Measurements from ENCODE around the gene PPP1R12C.

The PPP1R12C gene

DNA sequence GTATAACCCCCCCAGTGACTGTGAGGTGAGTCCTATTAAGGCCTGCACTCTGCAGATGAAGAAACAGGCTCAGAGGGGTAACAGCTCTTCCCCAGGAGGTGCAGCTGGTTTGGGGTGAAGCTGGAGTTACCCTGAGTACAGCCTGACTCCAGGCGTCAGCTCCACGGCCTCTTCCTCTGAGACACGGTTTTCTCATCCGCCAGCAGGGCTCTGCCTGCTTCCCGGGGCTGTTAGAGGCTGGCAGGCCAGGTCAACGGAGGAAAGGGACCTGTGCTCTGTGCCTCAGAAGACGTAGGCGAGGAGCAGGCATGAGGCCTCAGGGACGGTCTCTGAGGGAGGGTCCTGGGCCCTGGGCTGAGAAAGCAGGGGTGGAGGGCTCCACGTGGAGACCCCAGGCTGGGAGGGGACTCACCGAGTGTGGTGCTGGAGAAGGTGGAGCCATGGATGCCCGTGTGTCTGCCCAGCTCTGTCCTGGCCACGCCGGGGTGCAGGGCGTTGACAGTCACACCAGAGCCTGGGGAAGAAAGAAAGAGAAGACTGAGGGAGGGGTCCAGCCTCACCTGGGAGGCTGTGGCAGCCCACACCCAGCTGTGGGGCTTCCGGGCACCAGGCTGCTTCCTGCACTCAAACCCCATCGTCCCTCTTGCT is 70.3 kb downstream of the PPP1R12C start:
- TF ChIP-seq, protein P1, sequence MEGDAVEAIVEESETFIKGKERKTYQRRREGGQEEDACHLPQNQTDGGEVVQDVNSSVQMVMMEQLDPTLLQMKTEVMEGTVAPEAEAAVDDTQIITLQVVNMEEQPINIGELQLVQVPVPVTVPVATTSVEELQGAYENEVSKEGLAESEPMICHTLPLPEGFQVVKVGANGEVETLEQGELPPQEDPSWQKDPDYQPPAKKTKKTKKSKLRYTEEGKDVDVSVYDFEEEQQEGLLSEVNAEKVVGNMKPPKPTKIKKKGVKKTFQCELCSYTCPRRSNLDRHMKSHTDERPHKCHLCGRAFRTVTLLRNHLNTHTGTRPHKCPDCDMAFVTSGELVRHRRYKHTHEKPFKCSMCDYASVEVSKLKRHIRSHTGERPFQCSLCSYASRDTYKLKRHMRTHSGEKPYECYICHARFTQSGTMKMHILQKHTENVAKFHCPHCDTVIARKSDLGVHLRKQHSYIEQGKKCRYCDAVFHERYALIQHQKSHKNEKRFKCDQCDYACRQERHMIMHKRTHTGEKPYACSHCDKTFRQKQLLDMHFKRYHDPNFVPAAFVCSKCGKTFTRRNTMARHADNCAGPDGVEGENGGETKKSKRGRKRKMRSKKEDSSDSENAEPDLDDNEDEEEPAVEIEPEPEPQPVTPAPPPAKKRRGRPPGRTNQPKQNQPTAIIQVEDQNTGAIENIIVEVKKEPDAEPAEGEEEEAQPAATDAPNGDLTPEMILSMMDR (IDR thresholded peaks at IDR 0.05; ENCODE audit: insufficient read depth, low read depth, low read length, missing control alignments), result no peak
- DNase-seq (ENCODE audit: low read depth), result no peak
- H3K4me3 ChIP-seq (ENCODE audit: low read length), result no peak overlapping the region

DNA sequence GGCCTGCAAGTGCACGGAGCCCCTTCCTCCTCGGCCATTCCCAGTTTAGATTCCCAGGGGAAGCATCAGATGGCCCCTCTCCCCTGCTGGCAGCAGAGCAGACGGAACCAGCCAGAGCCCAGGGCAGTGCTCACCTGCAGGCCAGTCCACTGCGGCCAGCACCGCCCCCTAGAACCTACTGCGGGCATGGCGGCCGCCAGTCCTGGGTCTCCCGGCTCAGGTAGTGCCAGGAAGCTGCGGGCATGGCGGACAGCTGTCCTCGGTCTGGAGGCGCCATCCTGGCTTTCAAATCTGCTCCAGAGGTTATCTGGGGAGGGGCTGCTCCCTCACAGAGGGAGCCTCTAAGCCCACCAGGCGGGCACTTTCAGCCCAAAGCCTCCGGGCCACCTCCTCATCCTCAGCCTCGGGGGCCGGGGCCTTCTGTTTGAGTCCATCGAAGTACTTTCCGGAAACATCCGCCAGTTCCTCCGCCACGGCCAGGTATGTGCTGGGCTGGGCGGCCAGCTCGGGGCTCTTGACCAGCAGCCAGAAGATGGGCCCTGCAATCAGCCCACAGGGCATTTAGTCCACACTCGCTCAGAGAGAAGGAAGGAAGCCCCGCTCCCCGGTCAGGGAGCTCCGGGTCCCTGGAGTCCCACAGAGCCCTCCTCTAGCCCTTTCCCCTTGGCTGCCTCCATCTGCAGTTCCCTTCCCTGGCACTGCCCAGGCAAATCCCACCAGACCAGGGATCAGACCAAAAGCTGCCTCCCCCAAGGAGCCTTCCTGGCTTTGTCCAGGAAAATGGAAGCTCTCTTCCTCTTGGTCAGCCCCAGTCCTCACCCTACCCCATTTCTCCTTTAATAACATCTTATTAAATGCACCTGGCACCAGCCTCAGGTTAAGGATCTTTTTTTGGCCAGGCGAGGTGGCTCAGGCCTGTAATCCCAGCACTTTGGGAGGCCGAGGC is 72.4 kb downstream of the PPP1R12C start:
- H3K4me3 ChIP-seq (ENCODE audit: low read length), result no peak overlapping the region
- TF ChIP-seq, protein P1 (IDR thresholded peaks at IDR 0.05; ENCODE audit: insufficient read depth, low read depth, low read length, missing control alignments), result no peak
- DNase-seq (ENCODE audit: low read depth), result no peak

DNA sequence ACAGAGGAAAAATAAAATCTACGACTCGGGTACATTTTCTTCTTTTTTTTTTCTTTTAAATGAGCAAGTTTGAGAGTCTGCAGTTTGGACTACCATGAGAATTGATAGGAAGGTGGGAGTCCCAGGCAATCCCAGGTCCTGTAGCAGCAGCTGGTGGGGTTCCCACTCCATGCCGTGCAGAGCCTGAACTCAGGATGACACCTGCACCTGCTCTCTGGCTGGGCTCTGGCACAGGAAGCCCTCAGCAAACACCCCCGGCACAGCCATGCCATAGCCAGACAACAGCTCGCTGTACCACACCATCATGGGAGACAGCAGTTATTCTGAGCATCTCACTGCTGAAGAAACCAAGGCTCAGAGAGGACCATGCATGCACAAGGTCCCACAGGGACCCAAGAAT is 73.2 kb downstream of the PPP1R12C start:
- H3K4me3 ChIP-seq (ENCODE audit: low read length), result no peak overlapping the region
- TF ChIP-seq, protein P1 (IDR thresholded peaks at IDR 0.05; ENCODE audit: insufficient read depth, low read depth, low read length, missing control alignments), result no peak
- no peak for DNase-seq (ENCODE audit: low read depth)

DNA sequence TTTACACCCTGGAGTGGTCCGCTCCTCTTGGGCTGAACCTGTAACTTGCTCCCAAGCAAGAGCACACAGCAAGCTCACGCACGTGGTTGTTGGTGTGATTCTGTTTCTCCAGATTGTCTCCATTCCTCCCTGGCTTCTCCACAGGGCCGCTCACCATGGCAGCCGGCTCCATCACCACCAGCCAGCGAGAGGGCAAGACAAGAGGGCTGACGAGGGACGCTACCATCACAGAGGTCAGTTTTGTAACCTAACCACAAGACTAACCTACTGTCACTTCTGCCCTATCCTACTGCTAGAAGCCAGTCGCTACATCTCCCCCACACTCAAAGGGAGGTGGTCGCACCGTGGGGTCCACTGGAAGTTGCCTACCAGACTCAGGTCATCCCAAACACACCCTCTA is 74.7 kb downstream of the PPP1R12C start:
- DNase-seq (ENCODE audit: low read depth), result no peak
- TF ChIP-seq, protein P1 (IDR thresholded peaks at IDR 0.05; ENCODE audit: insufficient read depth, low read depth, low read length, missing control alignments), result no peak
- no peak overlapping the region for H3K4me3 ChIP-seq (ENCODE audit: low read length)

DNA sequence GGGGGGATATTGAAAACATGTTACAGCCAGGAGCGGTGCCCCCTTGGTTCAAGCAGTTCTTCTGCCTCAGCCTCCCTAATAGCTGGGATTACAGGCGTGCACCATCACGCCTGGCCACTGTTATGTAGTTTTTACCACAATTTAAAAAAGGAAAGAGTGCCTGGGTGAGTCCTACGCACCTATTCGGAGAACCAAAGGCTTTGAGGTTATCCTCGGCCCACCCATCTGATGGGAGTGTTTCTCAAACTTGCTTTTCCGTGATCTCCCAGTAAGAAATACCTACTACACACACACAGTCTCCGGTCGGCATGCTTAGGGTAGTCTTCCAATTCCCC is 75.1 kb downstream of the PPP1R12C start:
- H3K4me3 ChIP-seq (ENCODE audit: low read length), result no peak overlapping the region
- TF ChIP-seq, protein P1 (IDR thresholded peaks at IDR 0.05; ENCODE audit: insufficient read depth, low read depth, low read length, missing control alignments), result no peak
- DNase-seq (ENCODE audit: low read depth), result no peak

DNA sequence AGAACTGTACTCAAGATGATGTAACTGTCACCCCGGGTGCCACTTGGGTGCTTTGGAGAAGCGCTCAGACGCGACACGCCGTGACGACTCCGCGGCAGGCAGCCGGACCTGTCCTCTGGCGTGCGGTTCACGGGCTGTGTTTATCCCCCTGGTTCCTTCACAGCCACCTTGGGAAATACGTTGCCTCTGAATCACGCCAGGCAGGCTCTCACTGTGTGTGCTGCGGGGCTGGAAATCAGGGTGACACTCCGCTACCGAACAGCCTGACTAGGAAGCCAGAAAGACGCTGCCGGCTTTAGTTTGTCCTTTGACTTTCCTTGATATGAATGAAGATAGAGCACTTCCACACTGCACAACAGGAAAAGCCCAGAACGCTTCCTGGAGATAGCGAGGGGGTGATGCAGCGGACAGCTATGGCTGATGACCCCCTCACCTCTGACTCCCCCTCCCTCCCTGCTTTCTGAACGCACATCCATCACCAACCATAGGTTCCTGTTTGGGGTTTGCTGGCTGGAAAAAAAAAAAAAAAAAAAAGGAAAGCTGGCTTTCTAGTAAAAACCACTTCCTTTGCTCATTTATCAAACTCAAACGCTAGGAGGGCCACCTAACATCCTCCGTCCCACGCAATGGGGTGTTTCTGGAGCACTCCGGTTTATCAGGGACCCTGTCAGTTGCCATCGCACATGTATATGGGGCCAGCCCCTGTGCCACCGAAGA is 75.7 kb downstream of the PPP1R12C start:
- no peak for DNase-seq (ENCODE audit: low read depth)
- TF ChIP-seq, protein P1 (IDR thresholded peaks at IDR 0.05; ENCODE audit: insufficient read depth, low read depth, low read length, missing control alignments), result no peak
- no peak overlapping the region for H3K4me3 ChIP-seq (ENCODE audit: low read length)
